GM12891 (cell line): Measurements from ENCODE around the gene KLF9.

Source experiments
- POLR2A ChIP-seq: IDR thresholded peaks from 2 replicates; pipeline ENCODE4 v1.6.1; 2011; ENCODE audit warnings: low read depth, low read length, control low read depth
- POLR2AphosphoS5 ChIP-seq: IDR thresholded peaks from 2 replicates; pipeline ENCODE4 v1.6.1; 2011; ENCODE audit warnings: low read depth, low read length, control low read depth

- no peak for TF ChIP-seq POLR2A
- TF ChIP-seq POLR2AphosphoS5 = no peak
These were observed 21.5 kb upstream of the KLF9 start for GRCh38 chr9:70435948-70436347.
